Activated T-helper 2 cell treated with anti-CD3 and anti-CD28 coated beads, Interferon-gamma antibody, Interleukin-2, Interleukin-4, amounts not matched to agents 10 μg/mL and 5 μg/mL and 100 μg/mL, durations not matched to agents 14 hours and 24 hours and 36 hours (primary cell): Measurements from ENCODE around the gene PIGX. TPM values are rescaled to one million over a fixed set of nuclear protein-coding genes. Genes with fewer than 3 reads are reported as not detected.
A peak's percentile ranks its signal among the peaks of the same experiment; 100 is the strongest.
"Not testable (repeated sequence)": the region's sequence is repeated elsewhere in the genome, so short reads cannot be mapped to it uniquely, and the experiment has no call there.

Experiments used
- DNase-seq: peaks from one replicate; pipeline ENCODE4 v3.0.0; 2021; ENCODE audit warnings: low spot score
- H3K27ac Mint-ChIP-seq: one replicate; pipeline ENCODE4 v1.8.0; 2021; ENCODE audit warnings: mixed read lengths
- H3K27me3 Mint-ChIP-seq: one replicate; pipeline ENCODE4 v1.8.0; 2021; ENCODE audit warnings: low read depth, mixed read lengths
- H3K36me3 Mint-ChIP-seq: one replicate; pipeline ENCODE4 v1.8.0; 2021; ENCODE audit warnings: low read depth, mixed read lengths
- H3K4me1 Mint-ChIP-seq: one replicate; pipeline ENCODE4 v1.8.0; 2021; ENCODE audit warnings: low read depth, mixed read lengths
- H3K4me3 Mint-ChIP-seq: one replicate; pipeline ENCODE4 v1.8.0; 2021; ENCODE audit warnings: low read depth, mild to moderate bottlenecking, moderate library complexity, mixed read lengths
- H3K9me3 Mint-ChIP-seq: one replicate; pipeline ENCODE4 v1.8.0; 2021; ENCODE audit warnings: mixed read lengths
- intact Hi-C: fragments of 100-400 bp; cut with micrococcal nuclease; formaldehyde crosslinking; loops from one replicate; pipeline ENCODE4 v1.15.1; 2023
- total RNA-seq: library from RNA; stranded (reverse); gene quantifications from 2 replicates; pipeline ENCODE4 v1.2.3, GENCODE V29; 2022

Gene PIGX
- total RNA-seq, 1 donor from 2014 or later: 65.7 TPM

DNA sequence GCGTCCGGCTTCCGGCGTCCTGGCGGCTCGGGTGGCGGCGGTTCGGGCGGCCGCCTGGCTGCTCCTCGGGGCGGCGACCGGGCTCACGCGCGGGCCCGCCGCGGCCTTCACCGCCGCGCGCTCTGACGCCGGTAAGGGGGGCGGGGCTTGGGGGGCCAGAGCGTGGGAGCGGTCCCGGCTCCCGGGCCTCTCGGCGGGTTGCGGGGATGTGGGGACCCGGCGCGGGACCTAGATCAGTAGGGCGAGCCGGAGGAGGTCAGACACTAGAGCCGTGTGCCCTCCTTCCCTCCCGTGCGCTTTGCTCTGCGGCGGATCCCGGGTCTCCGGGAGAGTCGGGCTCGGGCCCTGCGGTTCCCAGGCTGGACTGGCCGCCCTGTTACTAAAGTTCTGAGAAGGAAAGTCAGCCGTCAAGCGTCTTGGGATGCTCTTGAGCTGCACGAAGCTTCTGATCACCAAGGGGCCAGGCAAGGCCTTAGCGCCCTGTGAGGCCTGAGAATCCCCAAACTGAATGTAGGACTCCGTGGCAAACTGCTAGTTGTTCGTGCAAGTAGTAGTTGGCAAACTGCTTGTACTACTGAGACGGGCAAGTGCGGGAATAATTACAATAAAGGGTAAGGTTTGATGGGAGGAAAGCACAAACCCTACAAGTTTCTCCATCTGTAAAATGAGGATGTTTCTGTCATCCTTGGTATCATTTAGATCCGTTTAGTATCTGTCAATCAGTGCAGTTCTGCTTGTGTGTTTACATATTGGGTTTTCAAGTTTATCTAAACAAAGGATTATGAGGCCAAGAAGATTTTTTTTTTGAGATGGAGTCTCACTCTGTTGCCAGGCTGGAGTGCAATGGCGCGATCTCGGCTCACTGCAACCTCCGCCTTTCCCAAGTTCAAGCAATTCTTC is 587 bp downstream of the PIGX start:
- intact Hi-C loops: loop anchor here (1.0 to 2.0 kb wide), 4 partner anchors 14 to 230 kb away; partner anchors contain the start of genes NCBP2 and PAK2
- no peak for DNase-seq
- peaks cover 30% of the 10 kb centered on the region for H3K36me3 Mint-ChIP-seq
- H3K4me3 Mint-ChIP-seq: peak overlapping the region; percentile 89
- H3K9me3 Mint-ChIP-seq: no peaks in the 10 kb centered on the region
- H3K4me1 Mint-ChIP-seq: peaks cover 35% of the 10 kb centered on the region
- H3K27me3 Mint-ChIP-seq: no peaks in the 10 kb centered on the region
- H3K27ac Mint-ChIP-seq: peak overlapping the region; percentile 85

DNA sequence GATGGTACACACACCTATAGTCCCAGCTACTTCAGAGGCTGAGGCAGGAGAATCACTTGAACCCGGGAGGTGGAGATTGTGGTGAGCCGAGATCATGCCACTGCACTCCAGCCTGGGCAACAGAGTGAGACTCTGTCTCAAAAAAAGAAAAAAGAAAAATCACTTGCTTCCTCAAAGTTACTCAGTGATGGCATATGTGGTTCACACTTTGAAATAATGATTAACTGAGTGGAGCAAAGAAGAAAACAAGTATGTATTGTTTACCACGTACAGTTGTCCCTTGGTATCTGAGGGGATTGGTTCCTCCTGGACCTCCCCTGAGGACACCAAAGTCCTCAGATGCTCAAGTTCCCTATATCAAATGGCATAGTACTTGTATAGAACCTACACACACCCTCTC is 5.0 kb downstream of the PIGX start:
- H3K9me3 Mint-ChIP-seq: peaks cover 17% of the 10 kb centered on the region
- H3K27me3 Mint-ChIP-seq, intact Hi-C loops, DNase-seq, H3K27ac Mint-ChIP-seq, H3K4me3 Mint-ChIP-seq: not testable (repeated sequence)
- H3K4me1 Mint-ChIP-seq: peaks cover 21% of the 10 kb centered on the region
- peaks cover 66% of the 10 kb centered on the region for H3K36me3 Mint-ChIP-seq

GRCh38 chr3:196721097-196721496 is 8.9 kb downstream of the PIGX start:
- DNase-seq: no peak
- Mint-ChIP-seq H3K9me3 (peaks cover 17% of the 10 kb centered on the region), H3K27ac (no peak overlapping the region), H3K4me1 (peaks cover 18% of the 10 kb centered on the region), H3K27me3 (no peaks in the 10 kb centered on the region), H3K36me3 (peaks cover 74% of the 10 kb centered on the region), H3K4me3 (no peak overlapping the region)
- intact Hi-C loops: no loop called here

GRCh38 chr3:196726788-196727675 is 14.9 kb downstream of the PIGX start:
- Mint-ChIP-seq H3K27ac (peak overlapping the region; percentile 65), H3K4me1 (peaks cover 40% of the 10 kb centered on the region), H3K9me3 (peaks cover 8% of the 10 kb centered on the region), H3K27me3 (no peaks in the 10 kb centered on the region), H3K36me3 (peaks cover 77% of the 10 kb centered on the region), H3K4me3 (no peak overlapping the region)
- intact Hi-C loops: loop anchor here (1.0 to 2.0 kb wide), 2 partner anchors 12 to 14 kb away; partner anchors contain the start of genes CEP19, PAK2 and PIGX
- DNase-seq: no peak

GRCh38 chr3:196735751-196736150 is 23.6 kb downstream of the PIGX start:
- intact Hi-C loops: loop anchor here (5.0 kb wide), 1 partner anchor 132 kb away; the partner anchor contains the start of gene SENP5
- Mint-ChIP-seq H3K36me3 (peaks cover 53% of the 10 kb centered on the region), H3K4me3 (no peak overlapping the region), H3K27ac (no peak overlapping the region), H3K27me3 (no peaks in the 10 kb centered on the region), H3K9me3 (peaks cover 6% of the 10 kb centered on the region), H3K4me1 (peaks cover 16% of the 10 kb centered on the region)
- no peak for DNase-seq

GRCh38 chr3:196736670-196737374 is 24.6 kb downstream of the PIGX start:
- no peak for DNase-seq
- Mint-ChIP-seq H3K36me3 (peaks cover 53% of the 10 kb centered on the region), H3K4me3 (no peak overlapping the region), H3K27me3 (no peaks in the 10 kb centered on the region), H3K9me3 (peaks cover 6% of the 10 kb centered on the region), H3K4me1 (peaks cover 24% of the 10 kb centered on the region), H3K27ac (peak overlapping the region; percentile 1)
- intact Hi-C loops: loop anchor here (5.0 kb wide), 1 partner anchor 130 kb away; the partner anchor contains the start of gene SENP5

- no peak for DNase-seq
- Mint-ChIP-seq H3K9me3 (peaks cover 6% of the 10 kb centered on the region), H3K27ac (no peak overlapping the region), H3K36me3 (peaks cover 53% of the 10 kb centered on the region), H3K4me3 (no peak overlapping the region), H3K4me1 (peaks cover 25% of the 10 kb centered on the region), H3K27me3 (no peaks in the 10 kb centered on the region)
- intact Hi-C loops: loop anchor here (5.0 kb wide), 1 partner anchor 130 kb away; the partner anchor contains the start of gene SENP5
Observed at GRCh38 chr3:196737655-196738054, 25.5 kb downstream of the PIGX start.

GRCh38 chr3:196739671-196740480 is 27.7 kb downstream of the PIGX start, which contains the start of gene PAK2:
PAK2 (plus strand) TSS chr3:196739857; CDS start chr3:196782647, 42,790 bp downstream.
- intact Hi-C loops: loop anchor here (1.0 to 5.0 kb wide), 6 partner anchors 13 to 202 kb away; partner anchors contain the start of genes CEP19, NCBP2, PIGX and SENP5
- peaks cover 31% of the 10 kb centered on the region for H3K4me1 Mint-ChIP-seq
- H3K27me3 Mint-ChIP-seq: no peaks in the 10 kb centered on the region
- peak within 1 kb of the TSS; percentile 100 for H3K27ac Mint-ChIP-seq
- peak within 1 kb of the TSS; percentile 100 for H3K4me3 Mint-ChIP-seq
- peak; percentile 88 for DNase-seq
- peaks cover 6% of the 10 kb centered on the region for H3K9me3 Mint-ChIP-seq
- peaks cover 47% of the 10 kb centered on the region for H3K36me3 Mint-ChIP-seq

GRCh38 chr3:196740481-196741248 is 28.5 kb downstream of the PIGX start:
- Mint-ChIP-seq H3K4me3 (peak overlapping the region; percentile 100), H3K27me3 (no peaks in the 10 kb centered on the region), H3K27ac (peak overlapping the region; percentile 100), H3K9me3 (peaks cover 6% of the 10 kb centered on the region), H3K4me1 (peaks cover 27% of the 10 kb centered on the region), H3K36me3 (peaks cover 48% of the 10 kb centered on the region)
- no peak for DNase-seq
- intact Hi-C loops: loop anchor here (2.0 to 5.0 kb wide), 2 partner anchors 14 to 62 kb away; no protein-coding TSS in a partner anchor

- intact Hi-C loops: loop anchor here (2.0 to 5.0 kb wide), 2 partner anchors 13 to 61 kb away; no protein-coding TSS in a partner anchor
- no peak for DNase-seq
- Mint-ChIP-seq H3K9me3 (peaks cover 6% of the 10 kb centered on the region), H3K36me3 (peaks cover 54% of the 10 kb centered on the region), H3K4me3 (peak overlapping the region; percentile 100), H3K27me3 (no peaks in the 10 kb centered on the region), H3K4me1 (peaks cover 27% of the 10 kb centered on the region), H3K27ac (peak overlapping the region; percentile 100)
Observed at GRCh38 chr3:196741249-196741889, 29.2 kb downstream of the PIGX start.
